HG03159 (cell line): ENCODE results near the gene STYX.

ENCODE experiments used
- ATAC-seq: cut with Tn5 transposase; IDR thresholded peaks from one replicate; pipeline ENCODE4 v1.9.1; 2021; ENCODE audit warnings: mild to moderate bottlenecking, moderate library complexity; ENCODE audit not compliant: unreplicated experiment

The STYX gene

DNA sequence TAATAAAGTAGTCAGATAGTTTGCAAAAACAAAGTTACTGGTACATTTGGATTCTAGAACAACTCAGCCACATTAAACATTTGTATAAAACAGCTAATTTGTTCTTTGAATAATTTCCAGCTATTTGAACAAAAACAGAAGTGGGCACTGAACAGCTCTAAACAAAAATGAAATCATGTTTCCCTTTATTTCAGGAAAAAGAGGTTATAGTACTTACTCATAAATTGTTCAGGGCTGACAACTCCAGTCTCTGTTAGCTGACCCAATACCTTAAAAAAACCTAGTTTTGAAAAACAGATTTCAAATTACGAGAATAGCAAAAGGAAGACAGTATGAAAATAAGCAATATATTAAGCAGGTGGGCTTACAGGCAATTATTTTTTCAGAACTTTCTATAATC lies 53.2 kb downstream of the STYX start:
- no peak for ATAC-seq

GRCh38 chr14:52786887-52787286 lies 56.9 kb downstream of the STYX start:
- no peak for ATAC-seq

DNA sequence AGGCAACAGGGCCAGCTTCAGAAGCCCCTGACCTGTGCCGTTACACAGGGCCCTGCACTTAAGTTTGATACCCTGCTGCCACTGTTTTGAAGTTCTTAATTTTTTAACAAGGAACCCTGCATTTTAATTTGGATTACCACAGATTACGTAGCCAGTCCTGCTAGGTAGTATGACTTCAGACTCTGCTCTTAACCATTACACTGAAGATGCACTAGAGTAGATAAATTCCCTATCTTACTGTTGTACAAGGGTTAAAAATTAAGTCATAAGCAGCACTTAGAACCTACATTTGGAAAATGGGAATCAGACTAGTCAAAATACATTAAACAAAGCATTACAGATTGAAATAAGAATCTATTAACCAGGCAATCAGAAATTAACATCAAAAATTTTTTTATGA lies 59.2 kb downstream of the STYX start:
- ATAC-seq: no peak

DNA sequence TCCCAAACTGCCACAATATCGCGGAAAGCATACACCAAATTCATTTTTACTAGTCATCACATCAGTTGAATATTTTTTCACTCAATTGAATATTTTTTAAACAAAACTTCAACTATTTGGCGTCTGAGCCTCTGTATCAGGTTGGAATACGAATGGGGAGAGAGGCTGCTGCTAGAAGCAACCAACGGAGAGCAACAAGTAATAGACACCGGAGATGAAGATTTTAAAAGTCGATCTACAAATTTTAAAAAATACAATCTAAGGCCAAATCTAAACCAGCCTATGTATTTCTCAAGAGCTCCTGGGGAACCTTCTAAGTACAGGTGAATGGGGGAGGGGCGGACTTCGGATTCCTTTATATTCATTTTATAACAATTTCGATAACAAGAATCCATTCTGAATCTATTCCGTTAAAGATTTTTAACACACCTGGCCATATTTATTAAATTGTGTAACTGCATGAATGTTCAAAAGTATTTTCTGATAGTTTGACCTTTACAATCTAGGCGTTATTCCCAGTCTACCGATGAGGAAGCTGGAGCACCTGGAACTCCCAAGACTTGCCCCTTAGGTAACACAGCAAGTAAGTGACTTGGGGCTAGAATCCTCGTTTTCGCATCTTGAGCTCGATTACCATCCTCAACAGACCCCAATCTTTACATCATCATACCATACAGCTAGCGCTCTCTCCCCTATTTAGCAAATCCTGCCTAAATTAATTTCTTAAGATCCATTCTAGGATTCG lies 60.2 kb downstream of the STYX start:
- no peak for ATAC-seq

DNA sequence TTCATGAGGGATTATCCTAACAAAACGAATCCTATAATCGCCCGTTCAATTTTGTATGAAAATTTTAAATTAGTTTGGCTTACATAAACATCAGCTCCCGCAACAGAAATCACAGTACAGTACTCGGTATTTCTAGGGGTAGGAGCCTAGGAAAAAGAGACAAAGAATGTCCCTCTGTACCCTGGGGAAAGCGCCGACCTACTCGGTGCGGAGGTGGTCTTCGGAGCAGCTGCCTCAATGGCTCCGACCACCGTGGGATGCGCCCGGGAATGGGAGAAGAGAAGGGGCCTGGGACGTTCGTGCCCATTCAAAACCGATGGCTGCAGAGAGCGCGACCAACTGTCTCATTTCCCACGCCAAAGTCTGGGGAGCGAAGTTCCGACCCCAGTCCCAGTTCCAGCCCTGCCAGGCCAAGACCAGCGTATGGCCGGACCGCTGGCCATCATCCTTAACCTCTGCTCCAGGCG lies 60.8 kb downstream of the STYX start:
- ATAC-seq: no peak

GRCh38 chr14:52791223-52792096 lies 61.5 kb downstream of the STYX start, which contains the start of gene GNPNAT1:
Gene GNPNAT1 (minus strand): TSS chr14:52791607. CDS start chr14:52784650, 6,957 bp downstream.
- ATAC-seq: peak; percentile 94

- no peak for ATAC-seq
These were observed 62.1 kb downstream of the STYX start for GRCh38 chr14:52792097-52792415.

GRCh38 chr14:52793061-52793460 lies 63.1 kb downstream of the STYX start:
- ATAC-seq: no peak

DNA sequence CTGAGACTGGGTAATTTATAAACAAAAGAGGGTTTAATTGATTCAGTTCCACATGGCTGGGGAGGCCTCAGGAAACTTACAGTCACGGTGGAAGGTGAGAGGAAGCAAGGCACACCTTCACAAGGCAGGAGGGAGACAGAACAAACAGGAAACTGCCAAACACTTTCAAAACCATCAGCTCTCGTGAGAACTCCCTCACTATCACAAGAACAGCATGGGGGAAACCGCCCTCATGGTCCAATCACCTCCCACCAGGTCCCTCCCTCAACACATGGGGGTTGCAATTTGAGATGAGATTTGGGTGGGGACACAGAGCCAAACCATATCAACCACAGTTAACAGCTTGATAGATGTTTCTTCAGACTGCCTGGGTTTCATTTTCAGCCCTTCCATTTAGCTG lies 67.7 kb downstream of the STYX start:
- no peak for ATAC-seq

DNA sequence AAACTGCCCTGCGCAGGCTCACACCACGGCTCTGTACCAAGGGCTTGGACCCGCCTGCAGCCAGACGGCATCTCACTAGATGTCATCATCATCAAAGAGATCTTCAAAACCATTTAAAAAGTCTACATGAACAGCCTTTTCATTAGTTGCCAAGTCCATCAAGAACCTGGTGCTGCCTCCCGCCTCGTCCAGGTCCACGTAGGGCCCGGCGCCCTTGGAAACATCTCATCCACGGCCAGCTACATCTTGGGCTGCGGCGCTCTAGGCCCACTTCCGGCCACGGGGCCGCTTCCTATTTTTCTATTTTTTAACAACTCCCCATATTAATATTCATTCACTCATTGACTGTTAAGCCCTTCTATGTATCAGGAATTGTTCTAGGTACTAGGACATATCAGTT lies 68.9 kb downstream of the STYX start:
- no peak for ATAC-seq

- no peak for ATAC-seq
These were observed 71.2 kb downstream of the STYX start for GRCh38 chr14:52801014-52801712.

GRCh38 chr14:52802597-52802996 lies 72.6 kb downstream of the STYX start:
- ATAC-seq: no peak

DNA sequence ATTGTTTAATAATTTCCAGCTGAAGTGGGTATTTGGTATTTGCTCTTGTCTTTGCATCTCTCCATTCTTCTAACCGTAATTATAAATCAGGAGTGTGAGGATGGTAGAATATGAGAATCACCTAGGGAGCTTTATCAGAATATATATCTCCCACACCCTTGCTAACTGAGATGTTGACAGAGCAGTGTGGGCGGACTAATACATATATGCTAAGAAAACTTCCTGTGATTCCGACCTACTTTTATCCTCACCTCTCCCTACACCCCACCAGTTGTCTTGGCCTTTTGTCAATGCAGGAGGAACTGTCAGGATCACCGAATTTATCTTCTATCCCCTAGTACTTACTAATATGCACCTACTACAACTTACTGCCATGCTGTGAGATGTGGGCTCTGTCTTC lies 76.1 kb downstream of the STYX start:
- no peak for ATAC-seq

DNA sequence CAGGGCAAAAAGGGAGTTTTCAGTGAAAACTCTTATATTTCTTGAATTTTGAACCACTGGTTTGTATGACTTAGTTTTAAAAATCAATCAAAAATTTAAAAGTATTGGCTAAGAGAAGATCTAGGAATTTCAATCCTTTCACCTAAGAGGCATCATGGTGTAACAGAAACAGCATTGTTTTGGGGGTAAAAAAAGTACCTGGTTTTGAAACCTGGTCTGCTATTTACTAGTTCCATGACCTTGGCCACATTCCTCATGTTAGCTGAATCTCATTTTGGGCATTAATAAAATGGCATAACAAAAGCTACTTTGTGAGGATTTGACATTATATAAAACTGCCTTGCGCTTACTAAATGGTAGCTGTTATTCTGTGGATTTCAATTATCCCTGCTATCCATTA lies 78.1 kb downstream of the STYX start:
- no peak for ATAC-seq

DNA sequence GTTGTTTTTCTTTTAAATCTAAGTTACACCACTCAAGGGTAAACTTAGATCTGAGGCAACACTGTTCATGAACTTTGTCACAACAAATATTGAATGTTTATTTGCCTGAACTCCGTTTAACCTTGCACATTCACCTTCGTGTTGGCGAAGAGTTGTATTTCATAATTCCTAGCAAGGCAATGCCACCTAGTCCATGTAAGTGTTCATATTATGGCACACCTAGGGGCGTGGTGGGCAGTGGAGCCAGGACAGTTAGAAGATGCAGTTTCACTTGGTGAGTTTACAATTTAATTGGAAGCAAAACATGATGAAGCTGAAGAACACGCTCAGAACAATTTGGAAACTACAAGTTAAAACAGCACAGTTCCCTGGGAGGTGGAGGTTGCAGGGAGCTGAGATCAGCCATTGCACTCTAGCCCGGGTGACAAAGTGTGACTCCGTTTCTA lies 91.9 kb downstream of the STYX start:
- no peak for ATAC-seq

DNA sequence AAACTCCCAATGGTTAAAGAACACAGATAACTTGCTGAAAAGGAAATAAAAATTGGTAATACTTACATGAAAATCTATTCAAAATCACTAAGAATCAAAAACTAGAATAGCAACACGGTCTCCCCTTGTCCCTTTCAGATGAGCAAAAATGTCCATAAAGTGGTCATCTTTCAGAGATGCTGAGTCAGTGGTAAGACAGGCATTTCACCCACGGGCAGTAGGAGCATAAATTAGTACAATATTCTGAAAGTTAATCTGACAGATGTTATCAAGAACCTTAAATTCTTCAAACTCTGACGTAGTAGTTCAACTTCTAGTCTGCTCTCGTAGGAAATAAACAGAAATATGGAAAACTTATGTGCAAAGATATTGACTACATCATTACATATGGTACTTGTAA lies 94.5 kb downstream of the STYX start:
- no peak for ATAC-seq
